ENCODE results near the gene ANGPTL2. TPM values are rescaled to one million over a fixed set of nuclear protein-coding genes. Genes with fewer than 3 reads are reported as not detected.

Gene ANGPTL2
- total RNA-seq, 2 donors from 2014 or later = 2.7 to 15.1 TPM

- no peaks in the 10 kb centered on the region for H3K4me1 ChIP-seq
- no peaks in the 10 kb centered on the region for H3K27me3 ChIP-seq
Measured at GRCh38 chr9:127051881-127052595, 70.4 kb downstream of the ANGPTL2 start.

GRCh38 chr9:127050591-127051001 is 71.8 kb downstream of the ANGPTL2 start:
- H3K36me3 ChIP-seq = no peaks in the 10 kb centered on the region
- no peak overlapping the region for H3K27ac ChIP-seq
- no peak overlapping the region for H3K9ac ChIP-seq (ENCODE audit: low read depth in 2 of 2, low read length in 2 of 2)
- no peaks in the 10 kb centered on the region for H3K4me1 ChIP-seq
- DNase-seq = no peak
- intact Hi-C loops (cut with DNase I) = no loop called here
- H3K9me3 ChIP-seq = no peaks in the 10 kb centered on the region
- no peaks in the 10 kb centered on the region for H3K27me3 ChIP-seq
- TF ChIP-seq, protein P1, sequence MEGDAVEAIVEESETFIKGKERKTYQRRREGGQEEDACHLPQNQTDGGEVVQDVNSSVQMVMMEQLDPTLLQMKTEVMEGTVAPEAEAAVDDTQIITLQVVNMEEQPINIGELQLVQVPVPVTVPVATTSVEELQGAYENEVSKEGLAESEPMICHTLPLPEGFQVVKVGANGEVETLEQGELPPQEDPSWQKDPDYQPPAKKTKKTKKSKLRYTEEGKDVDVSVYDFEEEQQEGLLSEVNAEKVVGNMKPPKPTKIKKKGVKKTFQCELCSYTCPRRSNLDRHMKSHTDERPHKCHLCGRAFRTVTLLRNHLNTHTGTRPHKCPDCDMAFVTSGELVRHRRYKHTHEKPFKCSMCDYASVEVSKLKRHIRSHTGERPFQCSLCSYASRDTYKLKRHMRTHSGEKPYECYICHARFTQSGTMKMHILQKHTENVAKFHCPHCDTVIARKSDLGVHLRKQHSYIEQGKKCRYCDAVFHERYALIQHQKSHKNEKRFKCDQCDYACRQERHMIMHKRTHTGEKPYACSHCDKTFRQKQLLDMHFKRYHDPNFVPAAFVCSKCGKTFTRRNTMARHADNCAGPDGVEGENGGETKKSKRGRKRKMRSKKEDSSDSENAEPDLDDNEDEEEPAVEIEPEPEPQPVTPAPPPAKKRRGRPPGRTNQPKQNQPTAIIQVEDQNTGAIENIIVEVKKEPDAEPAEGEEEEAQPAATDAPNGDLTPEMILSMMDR (IDR thresholded peaks at IDR 0.05) = no peak
- no peak overlapping the region for H3K4me3 ChIP-seq

More at GRCh38 chr9:127051881-127052595, 70.4 kb downstream of the ANGPTL2 start:
- H3K9ac ChIP-seq (ENCODE audit: low read depth in 2 of 2, low read length in 2 of 2) = no peak overlapping the region
- intact Hi-C loops (cut with DNase I) = no loop called here
- H3K9me3 ChIP-seq = no peaks in the 10 kb centered on the region
- DNase-seq = no peak
- no peak overlapping the region for H3K4me3 ChIP-seq
- no peaks in the 10 kb centered on the region for H3K36me3 ChIP-seq
- TF ChIP-seq, protein P1 (IDR thresholded peaks at IDR 0.05) = no peak
- H3K27ac ChIP-seq = no peak overlapping the region

DNA sequence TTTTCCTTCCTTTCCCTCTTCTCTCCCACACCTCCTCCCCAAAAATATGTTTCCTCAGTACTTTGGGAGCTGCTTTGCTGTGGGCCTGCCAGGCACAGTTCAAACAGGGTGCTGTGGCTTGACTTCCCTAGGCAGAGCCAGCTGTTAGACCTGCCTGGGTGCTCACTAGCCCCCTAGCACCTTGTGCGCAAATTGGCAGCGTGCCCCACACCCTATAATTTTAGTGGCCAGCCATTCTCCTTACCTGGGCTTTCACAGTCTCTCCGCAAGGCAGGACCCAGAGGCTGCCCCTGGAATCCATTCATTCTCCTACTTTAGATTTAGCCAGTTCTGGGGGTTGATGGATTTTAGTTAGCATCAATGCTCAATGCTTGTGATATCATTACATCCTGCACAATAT is 72.3 kb downstream of the ANGPTL2 start:
- intact Hi-C loops (cut with DNase I) = no loop called here

GRCh38 chr9:127049581-127049980 is 72.9 kb downstream of the ANGPTL2 start:
- DNase-seq = no peak
- intact Hi-C loops (cut with DNase I) = no loop called here
- Histone ChIP-seq H3K27ac (no peak overlapping the region), H3K4me3 (no peak overlapping the region), H3K27me3 (no peaks in the 10 kb centered on the region), H3K4me1 (no peaks in the 10 kb centered on the region), H3K36me3 (no peaks in the 10 kb centered on the region), H3K9ac (ENCODE audit: low read depth in 2 of 2, low read length in 2 of 2) (no peak overlapping the region), H3K9me3 (no peaks in the 10 kb centered on the region)
- TF ChIP-seq, protein P1 (IDR thresholded peaks at IDR 0.05) = no peak

More for the DNA sequence above, 72.3 kb downstream of the ANGPTL2 start:
- no peaks in the 10 kb centered on the region for H3K27me3 ChIP-seq
- H3K4me3 ChIP-seq = no peak overlapping the region
- no peaks in the 10 kb centered on the region for H3K4me1 ChIP-seq
- DNase-seq = no peak
- no peak overlapping the region for H3K27ac ChIP-seq
- TF ChIP-seq, protein P1 (IDR thresholded peaks at IDR 0.05) = no peak
- no peaks in the 10 kb centered on the region for H3K36me3 ChIP-seq
- no peaks in the 10 kb centered on the region for H3K9me3 ChIP-seq
- no peak overlapping the region for H3K9ac ChIP-seq (ENCODE audit: low read depth in 2 of 2, low read length in 2 of 2)

DNA sequence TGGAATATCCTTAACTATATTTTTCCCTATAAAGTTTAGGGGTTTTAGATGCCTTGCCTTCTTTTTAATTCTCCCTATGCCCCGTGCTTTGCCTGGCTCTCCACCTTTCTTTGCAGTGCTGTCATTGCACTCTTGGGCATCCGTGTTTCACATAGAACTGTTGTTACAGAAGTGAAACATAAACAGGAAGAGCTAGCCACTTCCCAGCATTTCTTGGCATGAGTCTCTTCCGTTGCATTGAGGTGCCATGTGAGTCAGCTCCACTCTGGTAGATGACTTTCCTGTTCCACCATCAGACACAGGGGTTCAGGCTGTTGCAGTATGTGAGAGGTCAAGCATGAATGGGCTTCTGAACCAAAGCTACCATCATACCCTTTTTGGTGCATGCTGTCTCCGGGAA is 73.4 kb downstream of the ANGPTL2 start:
- H3K36me3 ChIP-seq = no peaks in the 10 kb centered on the region
- no peak overlapping the region for H3K27ac ChIP-seq
- no peak overlapping the region for H3K4me3 ChIP-seq
- H3K27me3 ChIP-seq = no peaks in the 10 kb centered on the region
- no peaks in the 10 kb centered on the region for H3K4me1 ChIP-seq
- TF ChIP-seq, protein P1 (IDR thresholded peaks at IDR 0.05) = peak; percentile 14
- H3K9me3 ChIP-seq = no peaks in the 10 kb centered on the region
- intact Hi-C loops (cut with DNase I) = no loop called here
- no peak overlapping the region for H3K9ac ChIP-seq (ENCODE audit: low read depth in 2 of 2, low read length in 2 of 2)
- peak; percentile 27 for DNase-seq

Measured in colonic mucosa (tissue), 4 donors.